HL-60/S4 treated with phorbol 12-myristate 13-acetate at 8.2 ng/mL for 4 days and 3 days (cell line): ENCODE data around the gene DENND1A.

Experiments used
- in situ Hi-C: fragments of 300-500 bp; cut with MboI; formaldehyde crosslinking; loops from 2 replicates; pipeline ENCODE4 v1.15.0; 2022; ENCODE audit warnings: low sequenced_read_pairs

DENND1A gene

DNA sequence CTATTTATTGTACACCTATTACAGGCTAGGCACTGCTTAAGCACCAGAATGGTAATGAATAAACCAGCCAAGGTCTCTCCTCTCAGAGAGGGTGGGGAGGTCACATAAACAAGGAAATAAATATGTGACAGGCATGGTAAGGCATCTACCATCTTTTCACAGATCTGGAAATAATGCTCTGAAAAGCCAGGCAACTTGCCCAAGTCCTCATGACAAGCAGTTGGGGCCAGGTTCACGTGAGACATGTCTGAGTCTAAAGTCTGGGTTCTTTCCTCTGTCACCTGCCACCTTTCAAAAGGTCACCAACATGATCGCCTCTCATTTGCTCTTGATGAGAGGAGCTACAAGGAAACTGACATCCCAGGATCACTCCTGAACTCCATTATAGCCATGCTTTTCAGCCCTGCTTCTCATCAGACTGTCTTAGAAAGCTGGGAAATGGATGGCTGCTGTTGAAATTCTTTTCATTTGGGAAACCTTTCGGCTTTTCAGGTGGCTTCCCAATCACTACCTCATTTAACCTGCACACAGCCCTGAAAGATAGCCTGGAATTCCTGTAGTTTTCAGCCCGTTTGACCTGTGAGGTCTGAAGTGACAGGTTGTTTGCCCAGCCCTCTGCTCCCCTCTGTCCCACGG is 450.8 kb downstream of the DENND1A start:
- in situ Hi-C loops, result no loop called here

DNA sequence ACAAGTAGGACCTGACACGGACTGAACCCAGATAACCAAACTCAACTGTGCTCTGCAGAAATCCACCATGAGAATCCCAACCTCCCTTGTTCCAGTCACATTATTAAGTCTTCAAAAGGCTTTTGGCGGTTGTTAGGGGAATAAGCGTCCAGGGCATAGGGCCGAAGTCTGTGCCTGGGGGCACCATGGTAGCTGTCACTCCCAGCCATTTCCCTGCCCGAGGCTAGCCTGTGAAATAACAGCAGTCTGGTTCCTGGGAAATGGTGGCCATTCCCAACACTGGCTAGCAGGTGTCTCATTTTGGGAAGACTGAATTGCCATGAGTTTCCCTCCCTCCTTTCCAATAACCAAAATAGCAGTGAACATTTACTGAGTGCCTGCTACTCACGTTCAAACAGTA is 451.8 kb downstream of the DENND1A start:
- in situ Hi-C loops, result no loop called here

DNA sequence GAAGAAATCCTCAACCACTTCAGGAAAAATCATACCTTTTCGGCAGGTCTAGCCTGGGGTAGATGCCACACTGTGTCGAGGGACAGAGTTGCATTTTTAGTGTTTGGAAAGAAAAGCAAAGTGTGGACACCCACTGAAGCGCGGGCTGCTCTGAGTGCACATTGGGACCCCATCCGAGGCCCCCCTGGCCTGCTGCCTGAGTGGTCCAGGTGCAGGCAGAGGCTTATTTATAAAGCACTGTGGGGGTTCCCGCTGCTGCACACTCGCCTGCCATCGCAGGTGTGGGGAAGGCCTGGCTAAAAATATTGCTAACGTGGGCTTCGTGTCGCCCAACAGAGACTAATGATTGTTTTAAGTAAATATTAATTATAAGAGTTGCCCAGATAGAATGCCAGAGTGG is 454.5 kb downstream of the DENND1A start:
- in situ Hi-C loops, result no loop called here

DNA sequence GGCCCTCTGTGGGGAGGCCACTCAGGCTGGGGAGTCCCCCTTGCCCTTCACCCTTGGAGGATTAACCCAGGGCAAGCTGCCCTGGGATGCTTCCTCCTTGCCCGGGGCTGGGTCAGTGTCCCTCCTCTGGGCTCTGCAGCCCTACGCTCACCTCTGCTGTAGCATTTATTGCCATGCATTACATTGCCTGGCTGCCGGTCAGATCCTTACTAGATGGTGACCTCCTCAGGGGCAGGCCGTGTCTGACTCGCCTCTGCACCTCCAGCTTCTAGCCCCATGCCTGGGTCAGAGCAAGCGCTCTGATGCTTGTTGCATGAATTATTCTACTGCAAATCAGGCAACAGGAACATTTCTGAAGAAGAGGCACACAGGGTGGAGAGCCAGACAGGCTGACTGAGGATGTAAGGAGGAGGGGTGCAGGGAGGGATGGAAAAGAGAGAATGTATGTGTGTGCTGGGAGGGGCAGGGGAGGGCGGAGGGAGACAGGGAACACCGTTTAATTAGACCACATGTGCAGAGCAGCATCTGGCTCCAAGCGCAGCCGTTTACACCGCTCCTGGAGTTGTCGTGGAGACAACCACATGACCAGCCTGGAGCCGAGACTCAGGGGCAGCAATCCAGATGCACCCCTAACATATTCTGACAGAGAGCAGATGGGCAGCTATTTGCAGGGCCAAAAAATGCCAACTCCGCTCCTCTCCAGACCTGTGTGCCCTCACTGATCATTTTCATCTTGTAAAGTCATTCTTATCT is 456.9 kb downstream of the DENND1A start:
- in situ Hi-C loops, result no loop called here

DNA sequence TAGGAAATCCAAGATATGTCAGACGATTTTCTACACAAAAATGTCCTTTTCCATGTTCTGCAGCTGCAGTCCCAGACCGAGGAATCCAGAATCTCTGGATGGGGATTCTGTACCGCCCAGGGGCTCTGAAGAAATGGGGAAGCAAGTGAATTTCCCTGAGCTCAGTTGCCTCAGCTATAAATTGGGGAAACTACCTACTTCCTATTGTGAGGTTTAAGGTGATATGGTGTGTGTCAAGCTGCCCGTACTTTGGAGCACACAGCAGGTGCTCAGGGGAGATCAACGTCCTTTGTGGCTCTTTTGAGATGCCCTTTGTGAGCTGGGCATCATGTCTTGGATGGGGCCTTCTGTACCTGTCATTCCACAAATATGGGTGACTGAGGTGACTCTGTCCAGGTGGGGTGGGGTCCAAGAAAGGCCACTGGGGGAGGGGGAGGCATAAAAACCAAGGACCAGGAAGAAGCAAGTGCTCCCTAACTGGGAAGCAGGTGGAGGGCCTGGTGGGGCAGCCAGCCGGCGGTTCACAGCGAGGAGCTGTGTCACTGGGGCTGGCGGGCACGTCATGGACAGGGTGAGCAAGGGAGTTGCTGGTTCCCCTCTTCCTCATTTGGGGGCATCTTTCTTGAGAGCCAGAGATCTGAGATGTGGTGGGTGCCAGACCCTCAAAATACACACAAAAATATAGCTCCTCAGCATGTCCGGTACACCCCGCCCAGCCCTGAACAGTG is 457.9 kb downstream of the DENND1A start:
- in situ Hi-C loops, result no loop called here

DNA sequence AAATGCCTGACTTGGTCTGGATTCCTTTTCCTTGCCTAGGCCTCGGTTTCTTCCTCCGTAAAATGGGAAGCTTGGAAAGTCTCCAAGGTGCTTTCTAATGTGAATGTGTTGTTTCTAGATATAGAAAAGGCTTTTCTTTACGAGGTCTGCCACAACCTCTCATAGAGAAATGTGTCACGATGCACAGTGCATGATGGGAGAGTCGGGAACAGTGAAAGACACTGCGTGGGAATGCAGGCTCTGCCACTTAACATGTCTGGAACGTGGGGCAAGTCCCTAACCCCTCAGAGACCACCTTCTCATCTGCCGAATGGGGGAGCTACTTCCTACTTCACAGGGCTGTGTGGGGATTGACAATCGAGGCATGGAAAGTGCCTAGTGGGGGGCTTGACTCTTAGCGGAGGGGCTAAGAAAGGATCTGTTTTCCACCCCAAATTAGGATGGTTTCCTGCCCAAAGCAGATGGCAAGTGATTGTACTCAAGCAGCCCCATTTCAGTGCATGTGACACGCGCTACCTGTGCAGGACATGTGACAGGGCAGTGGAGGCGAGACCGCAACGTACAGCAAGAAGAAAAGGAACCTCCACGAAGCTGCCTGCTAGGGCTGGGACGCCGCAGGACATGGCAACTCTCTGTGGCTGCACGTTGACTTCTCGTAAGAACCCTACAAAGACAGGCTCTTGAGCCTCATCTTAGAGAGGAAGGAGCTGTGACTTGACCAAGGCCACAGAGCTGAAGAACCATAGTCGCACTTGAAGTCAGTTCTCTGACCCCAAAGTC is 458.7 kb downstream of the DENND1A start:
- in situ Hi-C loops, result no loop called here

DNA sequence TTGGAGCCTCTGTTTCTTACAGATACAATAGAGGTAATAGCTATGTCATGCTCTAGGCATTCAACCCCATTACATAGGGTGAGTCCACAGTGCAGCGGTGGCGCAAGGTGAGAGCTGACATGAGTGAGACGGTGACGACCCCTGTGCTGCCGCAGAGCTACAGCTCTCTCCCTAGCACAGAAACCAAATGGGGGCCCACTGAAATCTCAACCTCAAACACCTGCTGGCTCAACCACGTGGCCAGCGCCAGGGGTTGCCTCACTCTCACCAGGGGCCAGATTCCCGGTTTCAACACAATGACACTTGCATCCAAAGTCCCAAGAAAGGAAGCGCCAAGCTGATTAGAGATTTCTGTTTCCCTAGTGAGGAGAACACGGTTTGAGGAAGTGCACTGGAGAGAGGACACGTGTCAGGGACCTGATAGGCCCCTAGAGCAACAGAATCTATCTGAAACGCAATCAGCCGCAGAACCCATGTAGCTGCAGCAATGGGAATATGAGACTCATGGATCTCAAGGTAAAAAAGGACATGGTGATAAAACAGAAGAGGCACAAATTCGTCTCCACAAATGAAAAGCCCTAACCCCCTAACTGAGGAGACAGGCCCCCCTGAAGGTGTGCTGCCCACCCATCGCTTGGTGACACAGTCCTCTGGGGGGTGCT is 459.7 kb downstream of the DENND1A start:
- in situ Hi-C loops, result no loop called here

DNA sequence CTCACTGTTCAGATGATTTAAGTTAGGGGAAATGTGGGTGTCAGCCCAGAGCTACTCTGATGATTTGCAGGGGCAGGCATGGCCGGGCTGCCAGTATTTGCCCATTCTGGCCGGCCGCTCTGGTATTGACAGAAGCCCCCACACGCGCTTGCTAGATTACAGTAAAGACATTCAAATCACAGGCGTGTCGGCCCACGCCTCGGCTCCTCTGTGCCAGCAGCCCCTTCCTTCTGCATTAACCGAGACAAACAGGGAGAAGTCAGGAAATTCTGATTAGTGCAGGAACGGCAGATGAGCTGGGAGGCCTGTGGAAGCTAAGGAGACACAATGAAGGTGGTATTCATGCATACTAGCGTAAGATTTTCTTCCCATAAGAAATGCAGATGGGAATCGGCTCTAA is 460.6 kb downstream of the DENND1A start:
- in situ Hi-C loops, result no loop called here

DNA sequence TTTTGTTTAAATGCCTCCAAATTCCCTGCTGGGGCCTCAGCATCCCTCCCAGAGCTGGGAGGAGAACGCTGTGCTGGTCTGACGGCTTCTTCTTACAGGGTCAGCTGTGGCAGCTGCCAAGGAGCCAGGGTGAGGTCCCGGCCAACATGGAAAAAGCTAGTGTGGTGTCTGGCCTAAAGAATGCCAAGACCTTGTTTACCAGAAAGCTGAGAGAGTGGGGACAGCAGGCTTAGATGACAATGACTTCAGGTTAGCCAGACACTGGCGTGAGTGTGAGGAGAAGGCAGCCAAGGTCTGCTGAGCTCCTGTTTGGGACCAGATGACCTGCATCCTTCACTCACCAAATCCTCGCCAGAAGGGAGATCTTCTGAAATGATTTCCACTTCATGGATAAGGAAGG is 461.4 kb downstream of the DENND1A start:
- in situ Hi-C loops, result no loop called here

DNA sequence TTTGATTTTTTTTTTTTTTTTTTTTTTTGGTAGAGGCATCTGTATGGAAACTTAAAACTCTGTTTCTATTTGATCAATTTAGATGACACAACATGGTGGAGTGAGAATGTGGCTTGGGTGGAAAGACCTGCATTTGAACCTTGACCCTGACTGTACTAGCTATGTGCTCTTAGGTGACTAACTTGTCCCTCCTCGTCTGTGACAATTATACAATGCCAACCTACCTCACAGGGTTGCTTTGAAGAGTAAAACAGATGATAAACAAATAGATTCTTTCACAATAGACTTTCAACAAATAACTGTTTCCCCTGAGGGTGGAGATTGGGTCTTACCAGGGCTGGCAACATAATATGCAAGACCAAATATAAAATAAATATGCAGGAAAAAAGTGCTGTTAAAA is 464.6 kb downstream of the DENND1A start:
- in situ Hi-C loops, result no loop called here

DNA sequence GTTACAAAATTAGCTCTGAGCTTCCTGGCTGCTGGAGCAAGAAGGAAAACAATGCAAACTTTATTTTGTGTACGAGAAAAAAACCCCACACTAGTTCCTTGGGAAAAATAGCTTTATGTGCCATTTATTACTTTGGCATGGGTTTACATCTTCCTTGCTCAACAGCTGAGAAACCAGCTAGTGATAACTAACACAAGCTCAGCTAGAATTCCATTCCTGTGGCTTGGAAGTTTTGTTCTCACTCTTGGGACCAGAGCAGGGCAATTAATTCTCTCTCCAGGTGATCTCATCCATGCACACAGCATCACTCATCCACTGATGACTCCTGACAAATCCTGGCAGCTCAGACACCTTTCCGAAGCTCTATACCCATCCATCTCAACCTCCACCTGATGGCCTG is 469.8 kb downstream of the DENND1A start:
- in situ Hi-C loops, result no loop called here

DNA sequence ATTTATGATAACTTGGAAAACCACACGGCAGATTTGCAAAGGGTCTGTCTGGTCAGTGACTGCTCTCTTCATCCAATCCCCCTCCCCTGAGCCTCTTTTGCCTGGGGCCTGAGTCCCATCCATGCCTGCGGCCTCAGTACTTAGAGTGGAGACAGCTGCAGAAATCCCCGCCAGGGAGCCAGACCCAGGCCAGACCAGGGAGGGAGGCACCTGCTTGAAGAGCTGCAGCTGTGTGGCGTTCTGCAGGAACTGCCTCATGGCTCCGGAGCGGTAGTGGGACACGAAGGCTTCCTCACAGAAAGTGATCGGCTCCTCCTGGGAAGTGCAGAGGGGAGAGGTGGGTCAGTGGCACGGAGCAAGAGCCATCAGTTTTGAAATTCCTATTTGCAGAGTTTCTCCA is 472.3 kb downstream of the DENND1A start:
- in situ Hi-C loops, result no loop called here

DNA sequence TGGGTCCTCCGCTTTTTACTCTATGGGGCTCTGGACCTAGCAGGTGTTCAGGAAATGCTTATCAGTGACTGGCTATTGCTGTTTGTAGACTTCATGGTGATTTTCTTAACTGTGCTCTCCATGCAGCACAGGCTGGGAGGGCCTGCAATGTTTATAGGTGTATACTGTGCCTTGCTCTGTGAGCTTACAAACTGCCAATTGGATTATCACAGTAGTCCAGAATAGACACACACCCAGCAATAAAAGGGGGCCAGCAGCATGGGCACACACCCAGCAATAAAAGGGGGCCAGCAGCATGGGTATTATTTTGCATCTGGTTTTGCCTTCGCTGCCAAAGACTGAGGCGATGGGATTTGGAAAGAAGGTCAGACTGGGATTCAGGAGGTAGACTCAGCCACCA is 473.9 kb downstream of the DENND1A start:
- in situ Hi-C loops, result no loop called here

DNA sequence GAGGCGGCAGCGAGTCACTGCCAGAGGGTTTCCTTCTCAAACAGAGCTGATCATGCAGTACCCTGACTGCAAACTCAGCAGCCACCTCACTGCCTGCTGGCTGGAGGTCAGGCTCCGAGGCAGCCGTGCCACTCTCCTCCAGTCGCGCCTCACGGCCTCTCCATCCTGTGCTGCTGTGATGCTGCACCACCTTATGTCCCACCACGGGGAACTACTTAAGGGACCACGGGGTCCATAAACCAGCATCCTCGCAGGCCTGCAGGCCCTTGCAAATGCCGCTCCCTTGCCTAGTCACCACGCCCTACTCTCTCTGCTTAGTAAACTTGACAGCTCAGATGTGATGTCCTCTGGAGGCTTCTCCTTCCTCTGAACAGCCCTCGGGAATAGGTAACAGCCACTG is 474.7 kb downstream of the DENND1A start:
- in situ Hi-C loops, result no loop called here

DNA sequence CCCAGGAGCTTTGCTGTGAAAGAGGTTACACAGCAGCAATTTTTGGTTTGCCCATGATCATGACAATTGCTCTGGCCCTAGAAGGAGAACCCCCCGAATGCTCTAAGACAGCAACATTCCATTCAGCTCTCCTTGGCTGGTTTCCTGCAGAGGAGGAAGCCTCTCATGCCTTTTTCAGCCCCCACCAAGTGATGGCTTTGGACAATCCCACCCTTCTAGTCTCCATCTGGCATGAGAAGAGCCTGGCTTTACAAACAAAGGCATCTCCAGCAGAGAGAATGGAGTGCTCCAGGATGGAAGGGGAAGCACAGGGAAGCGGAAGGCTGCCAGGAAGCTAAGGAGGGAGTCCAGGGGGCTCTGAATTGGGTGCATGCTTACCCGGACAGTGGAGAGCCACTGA is 475.6 kb downstream of the DENND1A start:
- in situ Hi-C loops, result no loop called here

DNA sequence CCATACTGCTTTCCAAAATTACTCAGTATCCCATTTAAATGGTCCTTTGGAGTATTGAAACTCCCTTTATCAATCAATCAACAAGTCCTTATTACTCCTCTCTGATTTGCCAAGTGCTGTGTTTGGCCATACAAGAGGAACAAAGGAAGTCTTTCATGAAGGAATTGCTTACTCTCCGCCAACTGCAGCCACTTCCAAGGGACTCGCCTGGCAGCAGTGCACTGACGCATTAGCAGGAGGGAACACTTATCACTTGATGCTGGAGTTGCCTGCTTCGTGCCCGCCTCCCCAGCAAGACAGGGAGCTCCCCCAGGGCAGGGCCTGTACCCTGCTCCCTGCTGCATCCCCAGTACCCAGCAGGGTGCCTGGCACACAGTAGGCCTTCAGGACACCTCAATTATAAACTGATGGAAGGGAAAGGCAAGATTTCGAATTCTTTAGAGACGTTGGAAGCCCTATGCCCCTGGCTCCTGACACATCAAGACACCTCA is 476.1 kb downstream of the DENND1A start:
- in situ Hi-C loops, result no loop called here

DNA sequence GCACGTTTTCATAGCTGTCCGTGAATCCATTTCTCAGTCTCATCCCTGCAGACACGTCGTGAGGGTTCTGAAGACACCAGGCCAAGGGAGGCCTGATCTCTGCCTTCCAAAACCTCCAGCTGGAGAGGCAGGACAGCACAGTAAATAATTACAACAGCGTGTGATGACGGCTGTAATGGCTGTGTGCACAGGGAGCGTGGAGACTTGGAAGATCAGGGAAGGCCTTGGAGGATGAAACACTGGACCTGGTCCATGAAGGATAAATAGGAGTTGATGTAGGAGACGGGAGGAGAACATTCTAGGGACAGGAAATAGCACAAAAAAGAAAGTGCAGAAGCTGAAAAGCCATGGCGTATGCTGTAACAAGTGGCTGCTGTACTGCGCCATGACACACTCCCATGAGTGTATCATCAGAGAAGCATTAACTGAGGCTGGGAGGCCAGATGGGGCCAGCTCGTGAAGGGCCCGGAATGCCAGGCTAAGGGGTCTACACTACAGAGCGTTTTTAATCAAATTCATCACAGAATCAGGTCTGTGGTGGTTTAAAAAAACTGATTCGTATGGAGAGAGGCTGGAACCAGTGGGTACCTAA is 476.8 kb downstream of the DENND1A start:
- in situ Hi-C loops, result no loop called here

DNA sequence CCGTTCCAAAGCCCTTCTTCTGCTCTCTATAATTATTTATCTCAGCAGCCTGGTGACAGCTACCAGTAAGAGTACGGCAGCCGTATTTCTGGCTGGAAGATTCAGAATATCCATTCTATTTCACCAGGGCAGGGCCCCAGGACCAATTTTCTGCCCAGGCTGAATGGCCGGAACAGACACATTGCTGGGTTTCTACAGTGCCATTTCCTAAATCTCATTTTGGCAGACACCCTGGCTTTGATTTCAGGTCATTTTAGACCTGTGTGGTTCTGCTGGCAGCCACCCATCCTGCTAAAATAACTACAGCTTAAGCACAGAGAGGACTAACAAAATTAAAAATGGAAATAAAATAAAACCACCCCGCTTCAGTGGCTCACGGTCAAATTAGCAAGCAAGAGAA is 478.9 kb downstream of the DENND1A start:
- in situ Hi-C loops, result no loop called here

DNA sequence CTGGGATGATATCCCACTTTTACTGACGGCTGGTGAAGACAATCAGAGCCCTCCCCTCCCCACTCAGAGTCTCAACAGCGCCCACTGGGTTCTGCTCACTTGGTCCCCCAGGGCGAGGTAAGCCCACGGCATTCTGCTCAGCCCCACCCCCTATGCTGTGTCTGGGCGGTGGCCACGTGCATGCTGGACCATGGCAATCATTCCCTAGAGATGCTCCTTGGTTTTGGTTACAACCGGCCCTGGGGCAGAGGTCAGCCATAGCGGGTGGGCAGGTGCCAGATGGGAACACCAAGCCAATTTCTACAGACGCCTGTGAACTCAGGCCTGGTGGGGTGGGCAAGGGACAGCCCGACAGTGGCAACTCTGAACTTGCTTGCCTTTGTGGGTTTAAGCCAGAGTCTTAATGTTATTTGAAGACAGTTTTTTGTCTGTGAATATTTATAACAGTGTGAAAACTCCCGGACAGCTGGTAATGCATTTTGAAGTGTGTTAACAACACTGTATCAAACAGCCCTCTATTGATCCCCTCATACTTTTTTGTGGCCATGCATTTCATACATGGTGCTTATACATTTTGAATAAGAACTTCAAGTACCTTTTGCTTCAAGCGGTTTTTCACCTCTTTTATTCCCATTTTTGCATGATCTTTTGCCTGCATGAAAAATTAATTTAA is 479.7 kb downstream of the DENND1A start:
- in situ Hi-C loops, result no loop called here
